RKO (cell line): Measurements from ENCODE around the gene PGAP3.

Experiments
- DNase-seq: peaks from one replicate; pipeline ENCODE4 v3.0.0-alpha.2; 2016; ENCODE audit warnings: low spot score

Gene PGAP3

GRCh38 chr17:39660397-39661385 lies 27.2 kb downstream of the PGAP3 start:
- no peak for DNase-seq

GRCh38 chr17:39660011-39660360 lies 27.9 kb downstream of the PGAP3 start:
- no peak for DNase-seq

- no peak for DNase-seq
These were observed 28.4 kb downstream of the PGAP3 start for GRCh38 chr17:39659279-39660010.

GRCh38 chr17:39658760-39659159 lies 29.1 kb downstream of the PGAP3 start:
- DNase-seq, result no peak

GRCh38 chr17:39658346-39658745 lies 29.5 kb downstream of the PGAP3 start:
- no peak for DNase-seq

GRCh38 chr17:39655105-39655504 lies 32.8 kb downstream of the PGAP3 start:
- no peak for DNase-seq

GRCh38 chr17:39653662-39654331 lies 34.1 kb downstream of the PGAP3 start:
- DNase-seq, result peak; percentile 15

GRCh38 chr17:39653316-39653661 lies 34.6 kb downstream of the PGAP3 start:
- DNase-seq, result no peak

- no peak for DNase-seq
These were observed 35.1 kb downstream of the PGAP3 start for GRCh38 chr17:39652587-39653315.

- DNase-seq, result no peak
These were observed 35.8 kb downstream of the PGAP3 start for GRCh38 chr17:39651923-39652586.

GRCh38 chr17:39650121-39650579 lies 37.7 kb downstream of the PGAP3 start:
- no peak for DNase-seq

- no peak for DNase-seq
These were observed 39.1 kb downstream of the PGAP3 start for GRCh38 chr17:39648616-39649366.

GRCh38 chr17:39647256-39647655 lies 40.6 kb downstream of the PGAP3 start:
- DNase-seq, result no peak

GRCh38 chr17:39643271-39643670 lies 44.6 kb downstream of the PGAP3 start:
- DNase-seq, result no peak

- no peak for DNase-seq
These were observed 45.4 kb downstream of the PGAP3 start for GRCh38 chr17:39642291-39643074.

- DNase-seq, result no peak
These were observed 46.0 kb downstream of the PGAP3 start for GRCh38 chr17:39641883-39642282.

GRCh38 chr17:39641097-39641496 lies 46.8 kb downstream of the PGAP3 start:
- no peak for DNase-seq

GRCh38 chr17:39640591-39641031 lies 47.2 kb downstream of the PGAP3 start:
- DNase-seq, result no peak

- no peak for DNase-seq
These were observed 48.0 kb downstream of the PGAP3 start for GRCh38 chr17:39639566-39640458.
